ENCODE results near the gene ACAT2.
"Not testable (repeated sequence)": the region's sequence is repeated elsewhere in the genome, so short reads cannot be mapped to it uniquely, and the experiment has no call there.

ACAT2 gene

DNA sequence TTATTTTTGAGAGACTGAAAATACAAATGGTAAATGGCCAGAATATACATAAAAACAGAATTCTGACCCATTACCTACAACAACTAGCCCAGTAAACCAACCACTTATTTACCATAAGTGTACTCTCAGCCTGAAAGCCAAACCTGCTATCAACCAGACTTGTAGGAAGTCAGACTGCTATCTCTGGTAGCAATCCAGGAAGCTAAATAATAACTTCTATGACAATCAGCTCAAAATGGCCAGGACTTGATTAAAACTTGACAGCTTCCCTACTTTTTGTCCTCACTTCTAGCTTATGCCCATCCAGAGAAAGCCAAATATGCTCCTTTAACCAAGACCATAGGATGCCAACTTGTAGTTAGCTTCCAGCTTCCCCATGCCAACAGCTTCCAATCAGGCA lies 39.2 kb upstream of the ACAT2 start:
- Histone ChIP-seq H3K9me3 (ENCODE audit: control insufficient read depth, insufficient read depth, low read depth, low read length) (no peaks in the 10 kb centered on the region), H3K9ac (ENCODE audit: low read length) (no peak overlapping the region), H3K27ac (ENCODE audit: low read depth, low read length) (no peak overlapping the region), H3K27me3 (ENCODE audit: control insufficient read depth, insufficient read depth, low read length) (no peaks in the 10 kb centered on the region), H3K4me3 (ENCODE audit: low read depth, low read length) (no peak overlapping the region), H3K36me3 (ENCODE audit: control insufficient read depth, insufficient read depth, low read length) (no peaks in the 10 kb centered on the region), H3K4me1 (ENCODE audit: control insufficient read depth, insufficient read depth, low read length) (no peaks in the 10 kb centered on the region)

DNA sequence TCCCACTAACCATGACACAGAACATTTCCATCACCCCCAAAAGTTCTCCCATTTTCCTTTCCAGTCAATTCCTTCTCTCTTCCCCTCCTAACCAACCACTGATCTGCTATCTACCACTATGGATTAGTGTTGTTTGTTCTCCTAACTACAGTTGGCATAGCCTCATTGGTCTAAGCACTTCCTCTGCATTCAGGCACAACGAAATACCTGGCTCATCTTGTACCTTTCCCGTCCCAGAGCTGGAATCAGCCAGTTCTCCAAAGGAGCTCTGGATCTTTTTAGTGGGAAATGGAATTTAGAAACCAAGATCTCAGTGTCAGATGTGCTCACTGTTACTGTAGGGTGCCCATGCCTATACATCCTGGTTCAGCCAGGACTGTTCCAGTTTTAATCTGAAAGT lies 38.6 kb upstream of the ACAT2 start:
- H3K27me3 ChIP-seq (ENCODE audit: control insufficient read depth, insufficient read depth, low read length): no peaks in the 10 kb centered on the region
- H3K9ac ChIP-seq (ENCODE audit: low read length): no peak overlapping the region
- no peaks in the 10 kb centered on the region for H3K4me1 ChIP-seq (ENCODE audit: control insufficient read depth, insufficient read depth, low read length)
- no peak overlapping the region for H3K4me3 ChIP-seq (ENCODE audit: low read depth, low read length)
- H3K36me3 ChIP-seq (ENCODE audit: control insufficient read depth, insufficient read depth, low read length): no peaks in the 10 kb centered on the region
- no peak overlapping the region for H3K27ac ChIP-seq (ENCODE audit: low read depth, low read length)
- H3K9me3 ChIP-seq (ENCODE audit: control insufficient read depth, insufficient read depth, low read depth, low read length): no peaks in the 10 kb centered on the region

DNA sequence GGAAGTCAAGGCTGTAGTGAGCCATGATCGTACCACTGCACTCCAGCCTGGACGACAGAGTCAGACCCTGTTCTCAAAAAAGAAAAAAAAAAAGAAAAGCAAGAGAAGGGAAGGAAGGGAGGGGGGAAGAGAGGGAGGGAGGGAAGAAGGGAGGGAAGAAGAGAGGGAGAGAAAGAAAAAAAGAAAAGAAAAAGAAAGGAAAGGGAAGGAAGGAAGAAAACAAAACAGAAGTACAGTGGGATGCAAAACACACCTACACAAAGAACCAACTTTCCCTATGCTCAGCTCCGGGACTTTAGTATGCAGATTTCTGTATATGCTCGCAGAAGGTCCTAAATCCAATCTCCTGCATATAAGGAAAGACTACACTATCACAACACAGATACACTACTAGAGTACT lies 37.1 kb upstream of the ACAT2 start:
- Histone ChIP-seq H3K9ac (ENCODE audit: low read length) (no peak overlapping the region), H3K27me3 (ENCODE audit: control insufficient read depth, insufficient read depth, low read length) (no peaks in the 10 kb centered on the region), H3K4me3 (ENCODE audit: low read depth, low read length) (no peak overlapping the region)

DNA sequence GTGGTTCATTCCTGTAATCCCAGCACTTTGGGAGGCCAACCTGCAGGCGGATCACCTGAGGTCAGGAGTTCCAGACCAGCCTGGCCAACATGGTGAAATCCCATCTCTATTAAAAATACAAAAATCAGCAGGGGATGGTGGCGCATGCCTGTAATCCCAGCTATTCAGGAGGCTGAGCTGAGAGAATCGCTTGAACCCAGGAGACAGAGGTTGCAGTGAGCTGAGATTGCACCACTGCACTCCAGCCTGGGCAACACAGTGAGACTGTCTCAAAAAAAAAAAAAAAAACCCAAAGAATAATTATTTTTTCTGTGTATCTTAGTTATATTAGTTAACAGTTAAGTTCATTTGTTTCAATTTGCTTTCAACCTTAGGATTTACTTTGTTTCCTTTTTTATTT lies 36.6 kb upstream of the ACAT2 start:
- not testable (repeated sequence) for H3K4me1 ChIP-seq (ENCODE audit: control insufficient read depth, insufficient read depth, low read length); H3K9me3 ChIP-seq (ENCODE audit: control insufficient read depth, insufficient read depth, low read depth, low read length); H3K27ac ChIP-seq (ENCODE audit: low read depth, low read length); H3K27me3 ChIP-seq (ENCODE audit: control insufficient read depth, insufficient read depth, low read length); H3K9ac ChIP-seq (ENCODE audit: low read length); H3K36me3 ChIP-seq (ENCODE audit: control insufficient read depth, insufficient read depth, low read length)
- H3K4me3 ChIP-seq (ENCODE audit: low read depth, low read length): 0 out of 2 replicates have a peak overlapping the region, but pooled peaks have one; percentile 93

More for the DNA sequence above, 37.1 kb upstream of the ACAT2 start:
- Histone ChIP-seq H3K9me3 (ENCODE audit: control insufficient read depth, insufficient read depth, low read depth, low read length) (no peaks in the 10 kb centered on the region), H3K4me1 (ENCODE audit: control insufficient read depth, insufficient read depth, low read length) (no peaks in the 10 kb centered on the region), H3K27ac (ENCODE audit: low read depth, low read length) (no peak overlapping the region), H3K36me3 (ENCODE audit: control insufficient read depth, insufficient read depth, low read length) (no peaks in the 10 kb centered on the region)

DNA sequence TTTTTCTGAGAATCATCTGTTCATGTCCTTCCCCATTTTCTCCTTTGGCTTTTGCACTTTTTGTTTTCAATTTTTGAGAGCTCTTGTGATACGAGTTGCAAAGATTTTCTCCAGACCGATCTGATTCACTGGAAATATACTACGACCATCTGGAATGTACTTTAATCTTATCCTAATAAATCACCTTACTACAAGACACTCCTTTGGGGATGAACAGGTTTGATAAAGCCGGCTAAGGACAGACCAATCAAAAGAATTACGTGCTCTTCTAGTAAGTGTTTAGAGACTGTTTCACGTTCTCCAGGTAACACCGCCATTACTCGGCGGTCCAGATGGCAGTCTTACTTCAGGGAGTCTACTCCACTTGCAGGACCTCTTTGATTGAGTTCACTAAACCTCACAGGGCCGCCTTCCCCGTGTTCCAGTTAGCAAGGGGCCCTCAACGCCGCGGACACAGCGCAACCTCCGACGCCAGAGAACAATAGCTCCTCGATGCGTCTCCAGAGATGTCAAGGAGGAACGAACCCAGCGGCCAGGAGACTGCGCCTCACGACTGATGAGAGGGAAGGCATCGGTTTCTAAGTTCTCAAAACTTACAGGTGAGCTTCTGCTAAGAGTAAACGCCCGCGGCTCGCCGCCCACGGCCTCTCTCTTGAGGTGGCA lies 35.5 kb upstream of the ACAT2 start:
- H3K9me3 ChIP-seq (ENCODE audit: control insufficient read depth, insufficient read depth, low read depth, low read length): no peaks in the 10 kb centered on the region
- 0 out of 2 replicates have a peak, but pooled peaks cover 3% of the 10 kb centered on the region for H3K36me3 ChIP-seq (ENCODE audit: control insufficient read depth, insufficient read depth, low read length)
- H3K9ac ChIP-seq (ENCODE audit: low read length): peak overlapping the region; percentile 100
- H3K27ac ChIP-seq (ENCODE audit: low read depth, low read length): peak overlapping the region; percentile 97
- H3K27me3 ChIP-seq (ENCODE audit: control insufficient read depth, insufficient read depth, low read length): no peaks in the 10 kb centered on the region
- no peaks in the 10 kb centered on the region for H3K4me1 ChIP-seq (ENCODE audit: control insufficient read depth, insufficient read depth, low read length)
- H3K4me3 ChIP-seq (ENCODE audit: low read depth, low read length): peak overlapping the region; percentile 93

DNA sequence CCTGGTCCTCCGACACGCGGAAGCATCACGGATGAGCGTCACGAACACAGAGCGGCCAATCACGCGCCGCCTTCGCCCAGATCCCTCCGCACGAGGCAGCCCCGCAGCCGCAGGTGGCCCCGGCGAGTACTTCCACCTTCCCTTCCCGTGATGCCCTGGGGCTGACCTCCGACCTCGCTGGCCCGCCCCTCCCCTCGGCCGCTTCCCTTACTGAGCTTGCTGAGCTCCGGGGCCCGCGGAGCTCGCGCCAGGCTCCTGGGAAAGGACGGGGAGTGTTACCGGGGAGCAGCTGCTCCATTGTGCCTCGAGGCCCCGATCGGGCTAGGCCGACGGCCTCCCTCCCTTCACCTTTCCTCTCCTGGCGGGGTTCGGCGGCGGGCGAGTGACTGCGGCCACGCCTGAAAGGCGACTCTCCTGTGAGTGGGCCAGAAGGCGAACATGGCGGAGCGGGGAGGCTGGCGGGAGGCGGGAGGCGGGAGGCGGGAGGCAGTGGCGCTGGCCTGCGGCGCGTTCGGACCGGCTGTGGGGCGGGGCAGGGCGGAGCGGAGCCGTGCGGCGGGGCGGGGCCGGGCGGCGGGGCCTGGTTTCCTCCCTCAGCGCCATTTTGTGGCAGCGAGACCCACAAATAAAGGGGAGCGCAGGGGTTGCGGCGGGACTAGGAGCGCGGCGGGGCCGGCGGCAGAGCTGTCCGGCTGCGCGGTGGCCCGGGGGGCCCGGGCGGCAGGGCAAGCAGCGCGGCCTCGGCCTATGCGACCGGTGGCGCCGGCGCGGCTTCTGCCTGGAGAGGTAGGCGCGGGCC lies 34.7 kb upstream of the ACAT2 start, which contains the start of gene WTAP:
Gene WTAP, plus strand, starts transcription at position 589 of the 799 bp plus-strand sequence. CDS start 8,760 bp downstream, outside the sequence.
- H3K4me1 ChIP-seq (ENCODE audit: control insufficient read depth, insufficient read depth, low read length): no peaks in the 10 kb centered on the region
- peak within 1 kb of the TSS; percentile 100 for H3K9ac ChIP-seq (ENCODE audit: low read length)
- no peaks in the 10 kb centered on the region for H3K9me3 ChIP-seq (ENCODE audit: control insufficient read depth, insufficient read depth, low read depth, low read length)
- peak within 1 kb of the TSS; percentile 93 for H3K4me3 ChIP-seq (ENCODE audit: low read depth, low read length)
- peaks cover 5% of the 10 kb centered on the region; the same call in 1 of the 2 replicates for H3K36me3 ChIP-seq (ENCODE audit: control insufficient read depth, insufficient read depth, low read length)
- H3K27ac ChIP-seq (ENCODE audit: low read depth, low read length): peak within 1 kb of the TSS; percentile 97
- H3K27me3 ChIP-seq (ENCODE audit: control insufficient read depth, insufficient read depth, low read length): no peaks in the 10 kb centered on the region

DNA sequence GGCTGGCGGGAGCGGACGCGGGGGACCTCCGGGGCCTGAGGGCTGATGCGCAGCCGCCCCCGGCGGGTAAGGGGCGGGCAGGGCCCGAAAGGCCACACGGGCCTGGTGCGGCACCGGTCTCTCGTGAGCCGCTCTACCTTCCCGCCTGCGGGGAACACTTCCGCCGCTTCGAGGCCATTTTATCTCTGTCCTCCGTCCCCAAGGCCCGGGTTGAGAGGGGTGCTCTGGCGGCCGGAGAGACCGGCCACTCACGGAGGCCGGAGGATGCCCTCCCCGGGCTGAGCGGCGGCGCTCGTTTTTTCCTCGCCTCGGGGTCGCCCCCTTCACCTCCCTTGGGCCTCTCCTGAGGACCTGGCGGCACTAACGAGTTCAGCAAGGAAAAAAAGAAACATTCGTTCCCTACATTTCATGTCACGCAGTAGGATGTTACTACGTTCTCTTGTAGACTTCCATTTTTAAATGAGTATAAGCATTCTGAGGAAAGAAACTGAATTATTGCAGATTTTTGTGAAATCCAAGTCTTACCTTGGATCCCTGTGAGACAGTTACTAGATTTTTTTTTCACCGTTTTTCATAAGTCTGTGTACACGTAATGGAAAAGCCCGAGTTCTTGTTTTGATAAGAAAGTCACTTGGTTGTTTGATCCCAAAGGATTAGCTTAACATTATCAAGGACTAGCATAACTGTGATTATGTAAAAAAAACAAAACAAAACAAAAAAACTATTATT lies 34.0 kb upstream of the ACAT2 start:
- Histone ChIP-seq H3K4me3 (ENCODE audit: low read depth, low read length) (peak overlapping the region; percentile 79), H3K27ac (ENCODE audit: low read depth, low read length) (peak overlapping the region; percentile 97), H3K9me3 (ENCODE audit: control insufficient read depth, insufficient read depth, low read depth, low read length) (no peaks in the 10 kb centered on the region), H3K36me3 (ENCODE audit: control insufficient read depth, insufficient read depth, low read length) (peaks cover 5% of the 10 kb centered on the region; the same call in 1 of the 2 replicates), H3K4me1 (ENCODE audit: control insufficient read depth, insufficient read depth, low read length) (no peaks in the 10 kb centered on the region), H3K9ac (ENCODE audit: low read length) (peak overlapping the region; percentile 94), H3K27me3 (ENCODE audit: control insufficient read depth, insufficient read depth, low read length) (no peaks in the 10 kb centered on the region)

DNA sequence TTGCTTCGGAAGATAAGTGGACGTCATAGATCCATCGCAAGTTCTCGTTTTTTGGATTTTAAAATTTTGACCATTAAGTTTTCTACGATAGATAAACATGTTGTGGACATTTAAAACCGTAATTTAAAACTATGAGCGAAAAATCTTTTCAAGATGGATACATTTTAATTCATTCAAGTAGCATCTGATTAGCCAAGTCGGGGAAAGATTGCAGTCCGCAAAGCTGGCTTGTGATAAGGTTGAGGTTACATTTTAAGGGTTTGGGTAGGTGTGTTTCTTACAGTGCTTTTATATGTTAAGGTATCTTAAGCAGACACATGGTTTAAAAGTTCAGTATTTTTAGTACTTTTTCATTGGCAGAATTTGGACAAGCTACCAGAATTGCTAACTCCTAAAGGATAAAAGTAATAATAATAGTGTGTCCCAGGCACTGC lies 33.3 kb upstream of the ACAT2 start:
- Histone ChIP-seq H3K9ac (ENCODE audit: low read length) (peak overlapping the region; percentile 94), H3K4me1 (ENCODE audit: control insufficient read depth, insufficient read depth, low read length) (no peaks in the 10 kb centered on the region), H3K27me3 (ENCODE audit: control insufficient read depth, insufficient read depth, low read length) (no peaks in the 10 kb centered on the region), H3K27ac (ENCODE audit: low read depth, low read length) (peak overlapping the region; percentile 97; the same call in 1 of the 2 replicates), H3K9me3 (ENCODE audit: control insufficient read depth, insufficient read depth, low read depth, low read length) (no peaks in the 10 kb centered on the region), H3K4me3 (ENCODE audit: low read depth, low read length) (peak overlapping the region; percentile 79), H3K36me3 (ENCODE audit: control insufficient read depth, insufficient read depth, low read length) (peaks cover 5% of the 10 kb centered on the region; the same call in 1 of the 2 replicates)

DNA sequence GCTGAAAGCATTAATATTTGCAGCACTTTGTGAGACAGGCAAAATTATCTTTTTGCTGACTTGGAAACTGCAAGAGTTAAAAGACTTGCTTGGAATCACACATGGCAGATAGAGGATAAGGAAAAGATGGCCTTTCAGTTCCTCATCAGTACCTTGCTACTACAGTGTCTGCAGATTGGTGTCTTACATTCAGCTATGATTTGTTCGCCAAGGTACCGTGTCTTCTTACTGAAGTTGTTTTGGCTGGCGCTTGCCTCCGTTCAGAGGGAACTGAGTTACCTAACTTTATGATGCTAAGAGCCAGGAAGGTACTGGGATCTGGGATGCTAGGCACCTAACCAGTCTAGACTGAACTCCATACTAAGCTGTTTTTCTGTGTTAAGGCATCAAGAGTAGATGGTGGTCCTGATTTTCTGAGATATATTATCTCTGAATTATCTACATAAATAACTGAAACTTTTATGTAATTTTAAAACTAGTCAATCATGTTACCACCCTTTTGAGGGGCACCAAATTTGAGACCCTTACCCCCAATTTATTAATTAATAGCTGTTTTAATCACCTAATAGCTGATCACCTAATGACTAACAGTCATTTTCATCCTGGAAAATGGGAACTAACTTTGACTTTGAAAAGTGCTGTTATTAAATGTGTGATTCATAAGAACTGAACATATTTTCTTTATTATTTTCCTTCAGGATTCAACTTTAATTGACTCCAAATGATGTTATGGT lies 32.1 kb upstream of the ACAT2 start:
- H3K36me3 ChIP-seq (ENCODE audit: control insufficient read depth, insufficient read depth, low read length): peaks cover 5% of the 10 kb centered on the region; the same call in 1 of the 2 replicates
- H3K9ac ChIP-seq (ENCODE audit: low read length): no peak overlapping the region
- no peaks in the 10 kb centered on the region for H3K27me3 ChIP-seq (ENCODE audit: control insufficient read depth, insufficient read depth, low read length)
- H3K4me3 ChIP-seq (ENCODE audit: low read depth, low read length): peak overlapping the region; percentile 79
- H3K4me1 ChIP-seq (ENCODE audit: control insufficient read depth, insufficient read depth, low read length): no peaks in the 10 kb centered on the region
- H3K9me3 ChIP-seq (ENCODE audit: control insufficient read depth, insufficient read depth, low read depth, low read length): no peaks in the 10 kb centered on the region
- no peak overlapping the region for H3K27ac ChIP-seq (ENCODE audit: low read depth, low read length)

DNA sequence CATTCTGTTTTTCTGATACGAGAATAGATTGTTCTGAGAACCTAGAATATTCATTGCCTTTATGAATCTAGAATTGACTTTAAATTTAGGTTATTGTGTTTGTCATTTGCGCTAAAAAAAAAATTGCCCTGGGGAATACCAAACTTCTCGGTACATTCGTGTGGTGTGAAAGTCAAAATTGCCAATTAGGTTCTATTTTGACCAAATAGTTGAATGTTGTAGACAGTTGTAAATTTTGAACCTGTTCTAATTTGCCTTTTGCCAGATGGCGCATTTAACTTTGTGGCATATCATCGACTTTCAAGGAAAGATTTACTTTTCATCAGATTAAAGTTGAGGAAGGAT lies 31.5 kb upstream of the ACAT2 start:
- no peaks in the 10 kb centered on the region for H3K27me3 ChIP-seq (ENCODE audit: control insufficient read depth, insufficient read depth, low read length)
- H3K36me3 ChIP-seq (ENCODE audit: control insufficient read depth, insufficient read depth, low read length): peaks cover 5% of the 10 kb centered on the region; the same call in 1 of the 2 replicates
- no peak overlapping the region for H3K27ac ChIP-seq (ENCODE audit: low read depth, low read length)
- H3K9ac ChIP-seq (ENCODE audit: low read length): no peak overlapping the region
- H3K4me3 ChIP-seq (ENCODE audit: low read depth, low read length): no peak overlapping the region
- no peaks in the 10 kb centered on the region for H3K4me1 ChIP-seq (ENCODE audit: control insufficient read depth, insufficient read depth, low read length)
- no peaks in the 10 kb centered on the region for H3K9me3 ChIP-seq (ENCODE audit: control insufficient read depth, insufficient read depth, low read depth, low read length)

Measured in HUES6 (cell line).